OCI-LY7 (cell line): ENCODE measurements around the gene EPX. TPM values are rescaled to one million over a fixed set of nuclear protein-coding genes. Genes with fewer than 3 reads are reported as not detected.

ENCODE experiments used
- BruUV-seq: library from RNA; stranded (reverse); fragments of 400-500 nt; replicated peaks from 2 replicates; lab custom pipeline; 2021; lab: Mats Ljungman, UMichigan
- CTCF ChIA-PET: fragments of 300-600 bp; sonication (Branson Sonifier 250); formaldehyde crosslinking; loops from one replicate; lab custom pipeline; 2022; ENCODE audit warnings: antibody characterized with exemption; ENCODE audit not compliant: unreplicated experiment; lab: Charles Lee
- POLR2A ChIA-PET: fragments of 300-600 bp; sonication (Branson Sonifier 250); formaldehyde crosslinking; loops from one replicate; lab custom pipeline; 2022; ENCODE audit warnings: antibody characterized with exemption; lab: Charles Lee
- DNase-seq: peaks from one replicate; pipeline ENCODE4 v3.0.0-alpha.2; 2015; ENCODE audit warnings: low spot score
- H2AFZ ChIP-seq: fragments of 200-600 bp; sonication (generic), shearing (Covaris generic); 2 replicates; pipeline ENCODE4 v1.6.1; 2014; ENCODE audit warnings: mild to moderate bottlenecking, antibody characterized with exemption, low read length, moderate library complexity
- H3K27ac ChIP-seq: fragments of 200-600 bp; sonication (generic); 2 replicates; pipeline ENCODE4 v1.5.1; 2014; ENCODE audit warnings: mixed run types, low read depth, mild to moderate bottlenecking, moderate library complexity, low read length, inconsistent platforms; ENCODE audit not compliant: poor library complexity, severe bottlenecking
- H3K36me3 ChIP-seq: fragments of 200-600 bp; sonication (generic); 2 replicates; pipeline ENCODE4 v1.6.1; 2014; ENCODE audit warnings: mild to moderate bottlenecking, antibody characterized with exemption, low read length, moderate library complexity, mixed read lengths; ENCODE audit not compliant: insufficient read depth
- H3K4me1 ChIP-seq: fragments of 200-600 bp; sonication (generic); 2 replicates; pipeline ENCODE4 v1.5.1; 2014; ENCODE audit warnings: mild to moderate bottlenecking, low read length; ENCODE audit not compliant: insufficient read depth, poor library complexity, severe bottlenecking
- H3K4me2 ChIP-seq: fragments of 200-600 bp; sonication (generic); 2 replicates; pipeline ENCODE4 v1.6.1; 2014; ENCODE audit warnings: mild to moderate bottlenecking, low read length
- H3K4me3 ChIP-seq: fragments of 200-600 bp; sonication (generic); 2 replicates; pipeline ENCODE4 v1.5.1; 2014; ENCODE audit warnings: mild to moderate bottlenecking, low read depth, low read length; ENCODE audit not compliant: poor library complexity, severe bottlenecking
- H3K79me2 ChIP-seq: fragments of 200-600 bp; sonication (generic); 2 replicates; pipeline ENCODE4 v1.6.1; 2016; ENCODE audit warnings: low read depth, mild to moderate bottlenecking, low read length, moderate library complexity, mixed read lengths; ENCODE audit not compliant: insufficient read depth
- H3K9me2 ChIP-seq: fragments of 200-600 bp; sonication (generic); 2 replicates; pipeline ENCODE4 v1.6.1; 2016; ENCODE audit warnings: mild to moderate bottlenecking, low read length, mixed read lengths; ENCODE audit not compliant: insufficient read depth
- H3K9me3 ChIP-seq: fragments of 200-600 bp; sonication (generic); 2 replicates; pipeline ENCODE4 v1.6.1; 2014; ENCODE audit warnings: mild to moderate bottlenecking, mixed run types, low read length, mixed read lengths
- H4K20me1 ChIP-seq: fragments of 200-600 bp; sonication (generic); 2 replicates; pipeline ENCODE4 v1.6.1; 2014; ENCODE audit warnings: mild to moderate bottlenecking, antibody characterized with exemption, low read length, moderate library complexity, mixed read lengths; ENCODE audit not compliant: insufficient read depth
- CTCF ChIP-seq: fragments of 200-600 bp; sonication (generic); conservative IDR thresholded peaks from 2 replicates; pipeline ENCODE4 v1.5.1; 2014; ENCODE audit warnings: mild to moderate bottlenecking, antibody characterized with exemption, low read length, moderate library complexity, mixed read lengths
- EZH2phosphoT487 ChIP-seq: fragments of 200-600 bp; sonication (generic); IDR thresholded peaks from 2 replicates; pipeline ENCODE4 v1.6.1; 2018; ENCODE audit warnings: low read depth, borderline replicate concordance, mild to moderate bottlenecking, mixed run types, antibody characterized with exemption, low read length, moderate library complexity, mixed read lengths
- intact Hi-C: fragments of 100-400 bp; cut with micrococcal nuclease; formaldehyde crosslinking; loops from one replicate; pipeline ENCODE4 v1.10.0; 2022; ENCODE audit not compliant: unreplicated experiment
- total RNA-seq, 2 experiments: library from RNA; depleted of rRNA in 1 of 2; stranded (reverse); fragments of >200 nt in 1 of 2; shearing (Covaris generic) in 1 of 2; gene quantifications; 2 replicates each; pipeline ENCODE4 v1.2.3, GENCODE V29; 2014 to 2022

Gene EPX
- total RNA-seq, 2 experiments from 2014 or later, result not detected

GRCh38 chr17:58184986-58185761, 7.4 kb upstream of the EPX start:
- Histone ChIP-seq H3K9me3 (no peaks in the 10 kb centered on the region), H3K9me2 (no peaks in the 10 kb centered on the region), H3K4me1 (peaks cover 16% of the 10 kb centered on the region), H3K4me2 (peak overlapping the region; percentile 56; the same call in 1 of the 2 replicates), H2AFZ (no peak overlapping the region), H3K79me2 (no peaks in the 10 kb centered on the region), H4K20me1 (no peaks in the 10 kb centered on the region), H3K4me3 (no peak overlapping the region), H3K36me3 (no peaks in the 10 kb centered on the region), H3K27ac (no peak overlapping the region)
- TF ChIP-seq CTCF (no peak), EZH2phosphoT487 (no peak)
- intact Hi-C loops, result no loop called here
- CTCF ChIA-PET, result interaction anchor here (1.0 kb wide), 1 partner anchor 12 kb away, joined by 3 read pairs; no protein-coding TSS in a partner anchor
- no peak for DNase-seq
- POLR2A ChIA-PET, result interaction anchor here (0.6 kb wide), 1 partner anchor 211 kb away, joined by 4 read pairs; no protein-coding TSS in a partner anchor
- BruUV-seq, result no TSS peak

- Histone ChIP-seq H3K27ac (no peak overlapping the region), H3K4me1 (peaks cover 16% of the 10 kb centered on the region), H2AFZ (no peak overlapping the region; the same call in 1 of the 2 replicates), H3K9me2 (no peaks in the 10 kb centered on the region), H3K79me2 (no peaks in the 10 kb centered on the region), H3K4me3 (no peak overlapping the region), H3K36me3 (no peaks in the 10 kb centered on the region), H4K20me1 (no peaks in the 10 kb centered on the region), H3K4me2 (peak overlapping the region; percentile 56), H3K9me3 (no peaks in the 10 kb centered on the region)
- ChIA-PET CTCF (interaction anchor here (0.8 kb wide), 1 partner anchor 13 kb away, joined by 3 read pairs; no protein-coding TSS in a partner anchor), POLR2A (no interaction called here)
- no peak for TF ChIP-seq EZH2phosphoT487
- TF ChIP-seq CTCF, result no peak
- DNase-seq, result no peak
- BruUV-seq, result no TSS peak
- intact Hi-C loops, result no loop called here
These were observed 5.9 kb upstream of the EPX start for GRCh38 chr17:58186591-58186990.

GRCh38 chr17:58187063-58187462, 5.5 kb upstream of the EPX start:
- no peak overlapping the region for H3K27ac ChIP-seq
- no TSS peak for BruUV-seq
- no peak overlapping the region for H3K4me2 ChIP-seq
- H2AFZ ChIP-seq, result no peak overlapping the region
- no peaks in the 10 kb centered on the region for H4K20me1 ChIP-seq
- DNase-seq, result no peak
- CTCF ChIA-PET, result no interaction called here
- POLR2A ChIA-PET, result no interaction called here
- H3K9me2 ChIP-seq, result no peaks in the 10 kb centered on the region
- H3K4me1 ChIP-seq, result peaks cover 16% of the 10 kb centered on the region
- H3K79me2 ChIP-seq, result no peaks in the 10 kb centered on the region
- no peak for TF ChIP-seq CTCF
- TF ChIP-seq EZH2phosphoT487, result no peak
- H3K4me3 ChIP-seq, result no peak overlapping the region
- intact Hi-C loops, result no loop called here
- H3K36me3 ChIP-seq, result no peaks in the 10 kb centered on the region
- H3K9me3 ChIP-seq, result no peaks in the 10 kb centered on the region
